Measurements from ENCODE around the gene FAM83D.
"Not testable (repeated sequence)": the region's sequence is repeated elsewhere in the genome, so short reads cannot be mapped to it uniquely, and the experiment has no call there.

The FAM83D gene

DNA sequence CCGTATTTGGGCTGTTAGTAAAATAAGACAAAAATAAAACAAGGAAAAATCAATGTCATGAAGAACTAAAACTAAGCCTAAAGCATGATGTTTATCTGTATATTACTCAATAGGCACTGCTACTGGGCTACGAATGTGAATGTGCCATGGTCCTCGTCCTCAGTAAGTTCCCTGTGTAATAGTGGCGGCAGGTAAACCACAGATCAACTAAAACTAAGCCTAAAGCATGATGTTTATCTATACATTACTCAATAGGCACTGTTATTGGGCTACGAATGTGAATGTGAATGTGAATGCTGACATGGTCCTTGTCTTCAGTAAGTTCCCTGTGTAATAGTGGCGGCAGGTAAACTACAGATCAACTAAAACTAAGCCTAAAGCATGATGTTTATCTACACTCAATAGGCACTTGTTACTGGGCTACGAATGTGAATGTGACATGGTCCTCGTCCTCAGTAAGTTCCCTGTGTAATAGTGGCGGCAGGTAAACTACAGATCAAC lies 34.0 kb downstream of the FAM83D start:
- H3K9ac ChIP-seq (ENCODE audit: low read length); H3K9me3 ChIP-seq (ENCODE audit: control insufficient read depth, low read depth, low read length); H3K27me3 ChIP-seq (ENCODE audit: control insufficient read depth, insufficient read depth, low read length); H3K4me1 ChIP-seq (ENCODE audit: control insufficient read depth, low read depth, low read length); H3K36me3 ChIP-seq (ENCODE audit: control insufficient read depth, low read depth, low read length); H3K4me3 ChIP-seq (ENCODE audit: low read length); H3K27ac ChIP-seq (ENCODE audit: low read length): not testable (repeated sequence)

DNA sequence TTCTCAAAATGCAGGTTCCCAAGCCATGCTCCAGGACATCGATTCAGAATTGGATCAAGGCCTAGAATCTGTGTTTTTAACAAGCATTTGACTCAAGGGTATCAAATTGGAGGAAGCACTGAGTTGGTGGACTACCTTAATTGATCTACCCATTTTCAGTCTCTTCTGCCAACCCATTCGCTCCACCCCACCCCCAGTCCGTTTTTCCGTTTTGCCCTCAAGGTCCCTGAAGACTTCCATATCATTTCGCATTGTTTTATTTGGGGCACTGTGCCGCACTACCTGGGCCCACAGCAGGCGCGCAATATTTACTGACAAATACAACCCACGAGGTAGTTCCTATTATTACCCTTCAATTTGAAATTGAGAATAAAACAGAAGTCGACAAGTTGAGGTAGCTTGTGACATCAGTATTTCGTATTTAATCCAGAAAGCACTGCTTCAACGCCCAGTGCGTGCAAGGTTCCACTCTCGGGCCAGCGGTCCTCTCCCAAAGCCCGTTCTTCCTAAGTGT lies 35.4 kb downstream of the FAM83D start:
- Histone ChIP-seq H3K9ac (ENCODE audit: low read length) (peak overlapping the region; percentile 97), H3K27me3 (ENCODE audit: control insufficient read depth, insufficient read depth, low read length) (no peaks in the 10 kb centered on the region), H3K4me1 (ENCODE audit: control insufficient read depth, low read depth, low read length) (peaks cover 8% of the 10 kb centered on the region), H3K27ac (ENCODE audit: low read length) (peak overlapping the region; percentile 93), H3K36me3 (ENCODE audit: control insufficient read depth, low read depth, low read length) (no peaks in the 10 kb centered on the region), H3K9me3 (ENCODE audit: control insufficient read depth, low read depth, low read length) (no peaks in the 10 kb centered on the region), H3K4me3 (ENCODE audit: low read length) (peak overlapping the region; percentile 83)

DNA sequence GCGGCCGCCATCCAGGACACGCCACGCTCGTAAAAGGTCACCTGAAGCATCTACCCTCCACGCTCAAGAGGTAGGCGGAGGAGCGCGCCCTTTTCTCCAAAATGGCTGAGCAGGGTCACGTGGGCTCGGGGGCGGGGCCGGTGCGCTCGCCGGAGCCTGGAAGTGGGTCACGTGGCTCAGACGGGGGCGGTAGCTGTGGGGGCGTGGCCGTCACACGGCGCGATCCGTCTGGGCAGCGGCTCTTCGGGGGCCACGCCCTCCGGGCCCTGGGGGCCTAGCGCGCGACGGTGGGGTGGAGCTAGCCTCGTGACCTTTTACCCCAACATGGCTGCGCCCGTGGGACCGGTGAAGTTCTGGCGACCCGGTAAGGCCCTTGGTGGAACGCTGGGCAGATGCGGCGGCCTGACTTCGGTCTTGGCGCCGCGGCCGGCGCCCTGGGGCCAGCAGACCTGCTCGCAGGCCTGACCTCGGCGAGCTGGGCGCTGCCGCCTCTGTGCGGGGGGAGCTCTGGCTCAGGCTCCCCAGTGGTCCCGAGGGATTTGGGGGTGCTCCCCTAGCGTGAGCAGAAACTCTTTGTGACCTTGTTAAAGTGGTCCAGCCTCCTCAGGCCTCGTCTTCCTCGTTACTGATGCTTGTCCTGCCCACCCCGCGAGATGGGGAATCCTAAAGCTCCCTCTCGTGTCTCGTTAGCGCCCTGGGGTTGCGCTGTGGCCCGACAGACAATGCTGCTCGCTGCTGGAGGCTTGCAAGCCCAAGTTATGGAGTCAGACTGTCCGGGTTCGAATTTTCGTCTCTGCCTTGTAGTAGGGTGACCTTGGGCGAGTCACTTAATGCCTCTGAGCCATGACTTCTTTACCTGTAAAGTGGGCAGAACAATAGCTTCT lies 36.1 kb downstream of the FAM83D start, which contains the start of gene DHX35:
DHX35 (plus strand) TSS at position 301 of the 884 bp plus-strand sequence; CDS start at position 325, 24 bp downstream.
- H3K27me3 ChIP-seq (ENCODE audit: control insufficient read depth, insufficient read depth, low read length) = no peaks in the 10 kb centered on the region

DNA sequence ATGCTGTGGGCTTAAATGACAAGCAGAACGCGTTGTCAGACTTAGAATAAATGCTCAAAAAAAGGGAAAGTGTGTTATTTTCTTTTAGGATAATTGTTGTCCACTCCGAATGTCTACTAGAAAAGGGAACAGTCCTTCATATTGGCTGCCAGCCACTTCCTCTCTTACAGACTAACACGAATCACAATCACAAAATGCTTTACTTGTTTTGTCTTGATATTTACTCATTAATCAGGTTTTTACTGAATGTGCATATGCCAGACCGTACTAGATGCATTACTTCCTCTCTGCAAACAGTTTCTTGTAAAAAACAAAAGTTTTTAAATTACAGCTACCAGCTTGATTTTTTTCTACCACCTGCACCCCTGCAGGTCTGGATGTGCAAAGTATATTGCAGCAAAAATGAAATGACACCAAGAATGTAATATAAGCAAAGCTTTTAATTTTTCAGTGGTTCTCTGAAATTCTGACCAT lies 36.7 kb downstream of the FAM83D start:
- Histone ChIP-seq H3K9ac (ENCODE audit: low read length) (peak overlapping the region; percentile 97), H3K27ac (ENCODE audit: low read length) (peak overlapping the region; percentile 71)

More for the DNA sequence above, 36.1 kb downstream of the FAM83D start, which contains the start of gene DHX35:
- H3K9ac ChIP-seq (ENCODE audit: low read length) = peak within 1 kb of the TSS; percentile 97
- peak within 1 kb of the TSS; percentile 83 for H3K4me3 ChIP-seq (ENCODE audit: low read length)
- peak within 1 kb of the TSS; percentile 93 for H3K27ac ChIP-seq (ENCODE audit: low read length)
- peaks cover 8% of the 10 kb centered on the region for H3K4me1 ChIP-seq (ENCODE audit: control insufficient read depth, low read depth, low read length)
- H3K9me3 ChIP-seq (ENCODE audit: control insufficient read depth, low read depth, low read length) = no peaks in the 10 kb centered on the region
- H3K36me3 ChIP-seq (ENCODE audit: control insufficient read depth, low read depth, low read length) = no peaks in the 10 kb centered on the region

DNA sequence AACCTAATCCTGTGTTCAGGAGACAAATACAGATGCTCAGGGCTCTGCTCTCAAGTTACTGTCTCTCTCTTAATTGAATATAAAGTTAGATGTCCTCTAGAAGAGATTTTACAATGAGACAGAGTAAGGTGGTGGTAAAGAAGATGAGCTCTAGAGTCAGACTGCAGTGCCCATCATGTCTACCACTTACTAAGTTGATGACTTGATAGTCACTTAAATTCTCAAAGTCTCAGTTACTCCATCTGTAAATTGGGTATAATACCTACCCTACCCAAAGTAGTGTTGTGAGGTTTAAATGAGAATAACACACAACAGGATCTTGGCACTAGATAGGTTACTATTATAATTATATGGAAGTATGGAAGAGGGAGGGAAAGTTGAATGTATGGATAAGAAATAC lies 37.5 kb downstream of the FAM83D start:
- Histone ChIP-seq H3K27me3 (ENCODE audit: control insufficient read depth, insufficient read depth, low read length) (no peaks in the 10 kb centered on the region), H3K9me3 (ENCODE audit: control insufficient read depth, low read depth, low read length) (no peaks in the 10 kb centered on the region), H3K4me3 (ENCODE audit: low read length) (peak overlapping the region; percentile 83), H3K27ac (ENCODE audit: low read length) (no peak overlapping the region), H3K9ac (ENCODE audit: low read length) (no peak overlapping the region), H3K36me3 (ENCODE audit: control insufficient read depth, low read depth, low read length) (no peaks in the 10 kb centered on the region), H3K4me1 (ENCODE audit: control insufficient read depth, low read depth, low read length) (peaks cover 8% of the 10 kb centered on the region)

More for the DNA sequence above, 36.7 kb downstream of the FAM83D start:
- no peaks in the 10 kb centered on the region for H3K36me3 ChIP-seq (ENCODE audit: control insufficient read depth, low read depth, low read length)
- no peaks in the 10 kb centered on the region for H3K27me3 ChIP-seq (ENCODE audit: control insufficient read depth, insufficient read depth, low read length)
- peaks cover 8% of the 10 kb centered on the region for H3K4me1 ChIP-seq (ENCODE audit: control insufficient read depth, low read depth, low read length)
- no peaks in the 10 kb centered on the region for H3K9me3 ChIP-seq (ENCODE audit: control insufficient read depth, low read depth, low read length)
- H3K4me3 ChIP-seq (ENCODE audit: low read length) = peak overlapping the region; percentile 83

DNA sequence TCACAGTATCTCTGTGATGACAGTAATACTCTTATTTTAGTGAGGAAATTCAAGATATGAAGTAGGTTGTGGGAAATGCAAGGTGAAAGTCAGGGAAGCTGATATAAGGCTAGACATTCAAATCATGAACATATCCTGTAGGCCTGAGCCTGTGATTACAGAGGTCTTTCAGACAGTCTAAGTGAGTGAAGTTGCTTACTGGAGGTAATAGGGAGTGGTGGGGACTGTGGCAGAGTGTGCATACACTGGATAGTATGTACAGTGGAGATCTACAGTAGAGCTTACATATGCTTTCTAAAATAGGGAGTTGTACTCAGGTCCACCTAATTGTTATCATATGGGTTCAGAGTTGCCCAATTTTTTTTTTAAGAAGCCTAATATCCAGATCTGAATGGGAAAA lies 39.0 kb downstream of the FAM83D start:
- no peaks in the 10 kb centered on the region for H3K27me3 ChIP-seq (ENCODE audit: control insufficient read depth, insufficient read depth, low read length)
- H3K9ac ChIP-seq (ENCODE audit: low read length) = no peak overlapping the region
- H3K36me3 ChIP-seq (ENCODE audit: control insufficient read depth, low read depth, low read length) = peaks cover 14% of the 10 kb centered on the region
- no peak overlapping the region for H3K4me3 ChIP-seq (ENCODE audit: low read length)
- no peak overlapping the region for H3K27ac ChIP-seq (ENCODE audit: low read length)
- H3K4me1 ChIP-seq (ENCODE audit: control insufficient read depth, low read depth, low read length) = peaks cover 8% of the 10 kb centered on the region
- H3K9me3 ChIP-seq (ENCODE audit: control insufficient read depth, low read depth, low read length) = no peaks in the 10 kb centered on the region

DNA sequence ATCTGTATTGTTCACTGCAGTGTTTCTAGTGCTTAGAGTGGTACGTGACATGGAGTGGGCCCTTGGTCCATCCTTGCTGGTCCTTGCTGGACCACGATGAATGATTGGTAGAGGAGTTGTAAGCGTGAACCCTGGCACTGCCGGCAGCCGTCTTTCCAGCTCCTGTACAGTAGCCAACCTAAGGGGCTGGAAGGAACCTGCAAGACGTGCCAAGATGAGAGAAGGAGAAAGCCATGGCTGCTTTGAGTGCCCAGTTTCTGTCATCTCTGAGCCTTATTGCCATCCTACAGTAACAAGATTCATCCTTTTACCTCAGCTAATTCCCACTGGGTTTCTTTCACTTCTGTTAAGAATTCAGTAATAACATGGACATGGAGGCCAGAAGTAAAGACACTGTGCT lies 41.9 kb downstream of the FAM83D start:
- Histone ChIP-seq H3K36me3 (ENCODE audit: control insufficient read depth, low read depth, low read length) (peaks cover 37% of the 10 kb centered on the region), H3K9ac (ENCODE audit: low read length) (no peak overlapping the region), H3K9me3 (ENCODE audit: control insufficient read depth, low read depth, low read length) (no peaks in the 10 kb centered on the region), H3K4me1 (ENCODE audit: control insufficient read depth, low read depth, low read length) (peaks cover 3% of the 10 kb centered on the region), H3K27ac (ENCODE audit: low read length) (no peak overlapping the region), H3K4me3 (ENCODE audit: low read length) (no peak overlapping the region), H3K27me3 (ENCODE audit: control insufficient read depth, insufficient read depth, low read length) (no peaks in the 10 kb centered on the region)

DNA sequence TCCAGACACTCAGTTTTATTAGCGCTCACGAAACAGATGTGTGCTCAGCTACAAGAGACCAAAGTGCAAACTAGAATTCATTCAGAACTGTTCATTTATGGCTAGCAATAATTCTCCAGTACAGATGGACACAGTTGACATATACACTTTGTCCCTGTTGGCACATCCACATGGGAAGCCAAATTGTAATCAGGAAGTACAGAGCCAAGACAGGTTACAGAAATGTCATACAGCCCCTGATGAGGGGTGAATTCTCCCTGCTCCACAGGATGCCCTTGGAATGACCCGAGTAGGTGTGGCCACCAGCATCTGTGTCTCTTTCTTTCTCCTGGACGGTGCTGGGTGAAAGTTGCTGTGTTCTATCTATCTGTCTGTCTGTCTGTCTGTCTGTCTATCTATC lies 43.5 kb downstream of the FAM83D start:
- peaks cover 48% of the 10 kb centered on the region for H3K36me3 ChIP-seq (ENCODE audit: control insufficient read depth, low read depth, low read length)
- no peaks in the 10 kb centered on the region for H3K27me3 ChIP-seq (ENCODE audit: control insufficient read depth, insufficient read depth, low read length)
- no peaks in the 10 kb centered on the region for H3K4me1 ChIP-seq (ENCODE audit: control insufficient read depth, low read depth, low read length)
- H3K4me3 ChIP-seq (ENCODE audit: low read length) = no peak overlapping the region
- H3K27ac ChIP-seq (ENCODE audit: low read length) = no peak overlapping the region
- no peaks in the 10 kb centered on the region for H3K9me3 ChIP-seq (ENCODE audit: control insufficient read depth, low read depth, low read length)
- H3K9ac ChIP-seq (ENCODE audit: low read length) = no peak overlapping the region

DNA sequence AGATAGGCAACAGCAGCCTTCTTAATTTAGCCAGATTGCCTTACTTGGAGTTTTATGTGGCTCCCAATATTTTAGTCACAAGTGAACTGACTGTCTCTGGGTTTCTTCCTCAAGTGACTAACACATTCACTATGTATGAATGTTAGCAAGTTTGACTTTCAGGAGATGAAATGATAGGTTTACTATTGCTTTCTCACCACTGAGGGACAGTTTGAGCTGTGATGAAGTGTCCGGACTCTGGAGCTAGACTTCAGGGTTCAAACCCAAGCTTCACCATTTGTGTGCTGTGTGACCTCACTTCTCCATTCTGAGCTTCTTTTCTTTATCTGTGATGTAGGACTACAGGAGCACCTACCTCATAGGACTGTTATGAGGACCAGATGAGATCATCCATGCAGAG lies 44.1 kb downstream of the FAM83D start:
- H3K4me1 ChIP-seq (ENCODE audit: control insufficient read depth, low read depth, low read length) = no peaks in the 10 kb centered on the region
- peaks cover 54% of the 10 kb centered on the region for H3K36me3 ChIP-seq (ENCODE audit: control insufficient read depth, low read depth, low read length)
- no peak overlapping the region for H3K9ac ChIP-seq (ENCODE audit: low read length)
- no peak overlapping the region for H3K27ac ChIP-seq (ENCODE audit: low read length)
- H3K9me3 ChIP-seq (ENCODE audit: control insufficient read depth, low read depth, low read length) = no peaks in the 10 kb centered on the region
- no peaks in the 10 kb centered on the region for H3K27me3 ChIP-seq (ENCODE audit: control insufficient read depth, insufficient read depth, low read length)
- no peak overlapping the region for H3K4me3 ChIP-seq (ENCODE audit: low read length)

DNA sequence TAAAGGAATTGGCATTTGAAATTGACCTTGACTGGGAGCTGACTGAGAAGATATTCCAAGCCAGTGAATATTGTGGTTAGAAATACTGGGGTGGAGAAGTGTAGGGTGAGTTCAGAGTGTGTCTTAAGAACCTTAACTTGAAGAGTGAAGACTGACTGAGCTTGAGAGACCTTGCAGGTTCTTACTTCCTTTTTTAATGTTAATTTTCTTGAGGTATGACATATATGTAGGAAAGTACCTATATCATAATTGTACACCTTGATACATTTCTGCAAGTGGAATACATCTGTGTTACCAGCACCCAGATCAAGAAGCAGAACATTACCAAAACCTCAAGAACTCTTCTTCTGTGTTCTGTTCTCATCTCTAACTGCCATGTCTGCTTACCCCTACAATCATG lies 46.9 kb downstream of the FAM83D start:
- Histone ChIP-seq H3K27ac (ENCODE audit: low read length) (no peak overlapping the region), H3K9me3 (ENCODE audit: control insufficient read depth, low read depth, low read length) (no peaks in the 10 kb centered on the region), H3K27me3 (ENCODE audit: control insufficient read depth, insufficient read depth, low read length) (no peaks in the 10 kb centered on the region), H3K9ac (ENCODE audit: low read length) (no peak overlapping the region), H3K36me3 (ENCODE audit: control insufficient read depth, low read depth, low read length) (peaks cover 67% of the 10 kb centered on the region), H3K4me1 (ENCODE audit: control insufficient read depth, low read depth, low read length) (no peaks in the 10 kb centered on the region), H3K4me3 (ENCODE audit: low read length) (no peak overlapping the region)

DNA sequence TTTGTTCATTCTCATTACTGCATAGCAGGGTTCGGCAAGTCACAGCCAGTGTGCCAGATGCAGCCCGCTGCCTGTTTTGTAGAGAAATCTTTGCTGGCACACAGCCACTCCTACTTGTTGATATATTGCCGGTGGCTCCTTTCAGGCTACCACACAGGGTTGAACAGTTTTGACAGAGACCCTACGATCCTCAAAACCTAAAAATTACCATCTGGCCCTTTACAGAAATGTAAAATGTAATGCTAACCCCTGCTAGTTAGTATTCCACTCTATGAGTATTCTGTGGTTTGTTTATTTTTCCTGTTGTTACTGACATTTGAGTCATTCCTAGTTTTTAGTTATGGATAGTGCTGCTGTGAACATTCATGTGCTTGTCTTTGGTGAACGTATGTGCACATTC lies 47.4 kb downstream of the FAM83D start:
- Histone ChIP-seq H3K9ac (ENCODE audit: low read length) (no peak overlapping the region), H3K27me3 (ENCODE audit: control insufficient read depth, insufficient read depth, low read length) (no peaks in the 10 kb centered on the region), H3K27ac (ENCODE audit: low read length) (no peak overlapping the region), H3K4me3 (ENCODE audit: low read length) (no peak overlapping the region), H3K9me3 (ENCODE audit: control insufficient read depth, low read depth, low read length) (no peaks in the 10 kb centered on the region), H3K36me3 (ENCODE audit: control insufficient read depth, low read depth, low read length) (peaks cover 67% of the 10 kb centered on the region), H3K4me1 (ENCODE audit: control insufficient read depth, low read depth, low read length) (no peaks in the 10 kb centered on the region)
